K562 (cell line): ENCODE measurements around the gene CACNA1A. TPM values are rescaled to one million over a fixed set of nuclear protein-coding genes. Genes with fewer than 3 reads are reported as not detected.
A peak's percentile ranks its signal among the peaks of the same experiment; 100 is the strongest.

Source experiments
- ATAC-seq: fragments of 200-7000 bp; cut with Tn5 transposase; 3 replicates; pipeline ENCODE4 v1.9.1; 2020; ENCODE audit warnings: moderate library complexity
- BruUV-seq: library from RNA; stranded (reverse); fragments of 400-500 nt; replicated peaks from 2 replicates; lab custom pipeline; 2021; lab: Mats Ljungman, UMichigan
- CTCF ChIA-PET: fragments of 300-600 bp; formaldehyde crosslinking; extraction: SDS; loops from one replicate; lab custom pipeline; 2021; ENCODE audit warnings: low intra/inter-chr PET ratio; lab: Yijun Ruan, JAX
- POLR2A ChIA-PET: fragments of 300-600, 350-650 bp; sonication (Branson Sonifier 250); formaldehyde crosslinking; extraction: SDS; loops from one replicate; lab custom pipeline; 2021; ENCODE audit warnings: antibody characterized with exemption, inconsistent platforms; lab: Yijun Ruan, JAX
- DNase-seq, 4 experiments: peaks; one replicate each; pipeline versions ENCODE4 v3.0.0 to v3.0.0-alpha.2; 2011 to 2018; ENCODE audit warnings: low spot score in 3 of 4, mixed read lengths in 3 of 4; ENCODE audit errors: extremely low read depth in 1 of 4
- FAIRE-seq: peaks from 2 replicates; lab custom pipeline; 2011; peaks lifted over from hg19 to GRCh38; lab: Jason Lieb, UNC
- H2AFZ ChIP-seq: 2 replicates; pipeline ENCODE4 v1.6.0; 2011; ENCODE audit warnings: low read depth, low read length, control low read depth, inconsistent platforms
- H3K27ac ChIP-seq: fragments of 200-600 bp; 3 replicates; pipeline ENCODE4 v1.8.0; 2011; ENCODE audit warnings: low read depth, mild to moderate bottlenecking, control low read depth, inconsistent platforms, low read length, moderate library complexity, mixed read lengths; ENCODE audit errors: extremely low read depth
- H3K27me3 ChIP-seq, 2 experiments: fragments of 300-600 bp in 1 of 2; 2 replicates in 1 of 2; 3 replicates in 1 of 2; pipeline versions ENCODE4 v1.6.0 to v1.8.0; 2011; ENCODE audit warnings: inconsistent platforms in 2 of 2, low read length in 2 of 2, mild to moderate bottlenecking in 1 of 2, mixed read lengths in 1 of 2, moderate library complexity in 1 of 2; ENCODE audit not compliant: control insufficient read depth in 2 of 2, insufficient read depth in 2 of 2
- H3K36me3 ChIP-seq: fragments of 300-600 bp; 3 replicates; pipeline ENCODE4 v1.8.0; 2011; ENCODE audit warnings: mild to moderate bottlenecking, low read length, inconsistent platforms; ENCODE audit not compliant: control insufficient read depth, insufficient read depth
- H3K4me1 ChIP-seq, 2 experiments: fragments of 200-600 bp in 1 of 2; replicated peaks in 1 of 2; 2 replicates in 1 of 2; 3 replicates in 1 of 2; pipeline versions ENCODE4 v1.5.1 to v1.8.0; 2011; ENCODE audit warnings: inconsistent platforms in 2 of 2, low read length in 2 of 2, mild to moderate bottlenecking in 1 of 2, mixed read lengths in 1 of 2, moderate library complexity in 1 of 2; ENCODE audit not compliant: control insufficient read depth in 2 of 2, insufficient read depth in 2 of 2
- H3K4me2 ChIP-seq: 2 replicates; pipeline ENCODE4 v1.6.1; 2011; ENCODE audit warnings: low read length, control low read depth, inconsistent platforms, mixed read lengths; ENCODE audit not compliant: insufficient read depth
- H3K4me3 ChIP-seq: fragments of 200-600 bp; sonication (generic), shearing (Covaris generic); 2 replicates; pipeline ENCODE4 v1.5.1; 2016; ENCODE audit warnings: control low read depth, inconsistent platforms
- H3K79me2 ChIP-seq: fragments of 200-600 bp; 3 replicates; pipeline ENCODE4 v1.8.0; 2011; ENCODE audit warnings: low read length, inconsistent platforms; ENCODE audit not compliant: control insufficient read depth, insufficient read depth
- H3K9ac ChIP-seq, 2 experiments: 2 replicates each; pipeline versions ENCODE4 v1.6.0 to v1.6.1; 2011; ENCODE audit warnings: low read depth in 2 of 2, low read length in 2 of 2, control low read depth in 1 of 2, inconsistent platforms in 1 of 2, mild to moderate bottlenecking in 1 of 2, mixed read lengths in 1 of 2; ENCODE audit not compliant: insufficient read depth in 1 of 2
- H3K9me1 ChIP-seq: one replicate; pipeline ENCODE4 v1.6.0; 2011; ENCODE audit warnings: inconsistent platforms, mild to moderate bottlenecking, low read length, moderate library complexity; ENCODE audit not compliant: control insufficient read depth, insufficient read depth
- H3K9me3 ChIP-seq: replicated peaks from 2 replicates; pipeline ENCODE4 v1.5.1; 2011; ENCODE audit warnings: low read depth, low read length, inconsistent platforms; ENCODE audit not compliant: control insufficient read depth, insufficient read depth
- H4K20me1 ChIP-seq: replicated peaks from 2 replicates; pipeline ENCODE4 v1.6.1; 2011; ENCODE audit warnings: low read length, inconsistent platforms, mixed read lengths; ENCODE audit not compliant: control insufficient read depth, insufficient read depth
- ARID2 ChIP-seq: fragments of 450-650 bp; IDR thresholded peaks from 2 replicates; pipeline ENCODE4 v1.6.1; 2017; ENCODE audit warnings: antibody characterized with exemption, mild to moderate bottlenecking
- CC2D1A ChIP-seq: fragments of 450-650 bp; IDR thresholded peaks from 2 replicates; pipeline ENCODE4 v1.6.1; 2017; ENCODE audit warnings: mild to moderate bottlenecking
- GABPA ChIP-seq: fragments of 200-800 bp; sonication (Bioruptor generic); conservative IDR thresholded peaks from 2 replicates; pipeline ENCODE4 v1.6.1; 2016; ENCODE audit warnings: low read depth, missing genetic modification characterization, missing compliant biosample characterization
- MTA3 ChIP-seq: fragments of 450-650 bp; formaldehyde crosslinking; IDR thresholded peaks from 2 replicates; pipeline ENCODE4 v1.6.1; 2017; ENCODE audit warnings: mild to moderate bottlenecking, borderline replicate concordance
- NCOA1 ChIP-seq: fragments of 450-650 bp; IDR thresholded peaks from 2 replicates; pipeline ENCODE4 v1.6.1; 2016; ENCODE audit warnings: low read depth
- PHTF2 ChIP-seq: fragments of 250-450 bp; sonication (Bioruptor Pico); IDR thresholded peaks from 2 replicates; pipeline ENCODE4 v1.5.0; 2021; ENCODE audit warnings: mild to moderate bottlenecking
- POU5F1 ChIP-seq: fragments of 150-350 bp; IDR thresholded peaks from 2 replicates; pipeline ENCODE4 v1.6.1; 2014; ENCODE audit warnings: borderline replicate concordance, low read length, low read depth, mild to moderate bottlenecking; ENCODE audit not compliant: partially characterized antibody
- RAD21 ChIP-seq, 2 experiments: fragments of 250-450 bp in 1 of 2; fragments of 450-650 bp in 1 of 2; sonication (Bioruptor Pico) in 1 of 2; formaldehyde crosslinking in 1 of 2; IDR thresholded peaks in 1 of 2; conservative IDR thresholded peaks in 1 of 2; 2 replicates each; pipeline versions ENCODE4 v1.4.0 to v1.8.0; 2020 to 2022; ENCODE audit warnings: mild to moderate bottlenecking in 2 of 2, moderate library complexity in 1 of 2
- SNIP1 ChIP-seq: fragments of 450-650 bp; IDR thresholded peaks from 2 replicates; pipeline ENCODE4 v1.7.1; 2017; ENCODE audit warnings: low read depth, mild to moderate bottlenecking
- SRF ChIP-seq, 2 experiments: fragments of 250-450, 450-650 bp in 1 of 2; sonication (Bioruptor Pico) in 1 of 2; sonication (generic) in 1 of 2; formaldehyde crosslinking; IDR thresholded peaks; 2 replicates each; pipeline versions ENCODE4 v1.5.0 to v1.5.1; 2020 to 2022; ENCODE audit warnings: mild to moderate bottlenecking in 1 of 2, missing genetic modification reagents in 1 of 2
- TAF7 ChIP-seq: fragments of 450-650 bp; IDR thresholded peaks from 2 replicates; pipeline ENCODE4 v1.6.1; 2016; ENCODE audit warnings: missing genetic modification characterization, missing compliant biosample characterization
- TFE3 ChIP-seq: fragments of 450-650 bp; formaldehyde crosslinking; IDR thresholded peaks from 2 replicates; pipeline ENCODE4 v1.4.0; 2020; ENCODE audit warnings: mild to moderate bottlenecking, mixed read lengths
- TRIM28 ChIP-seq: fragments of 450-650 bp; IDR thresholded peaks from 2 replicates; pipeline ENCODE4 v1.6.1; 2017
- ZNF12 ChIP-seq: sonication (generic); formaldehyde crosslinking; IDR thresholded peaks from 2 replicates; pipeline ENCODE4 v1.4.0; 2020; ENCODE audit warnings: mild to moderate bottlenecking, missing genetic modification reagents
- ZNF561 ChIP-seq: fragments of 450-650 bp; formaldehyde crosslinking; conservative IDR thresholded peaks from 2 replicates; pipeline ENCODE4 v1.4.0; 2020; ENCODE audit warnings: mild to moderate bottlenecking, moderate library complexity
- WGBS: fragments of 100-300 bp; shearing (Covaris generic); methylation state at CpG from one replicate; pipeline ENCODE4 v1.1.6; 2016; ENCODE audit warnings: low coverage, mixed read lengths; ENCODE audit not compliant: insufficient coverage; ENCODE audit errors: missing lambda C conversion rate; 5-methylcytosine and 5-hydroxymethylcytosine counted together
- in situ Hi-C: fragments of 300-500 bp; cut with MboI; formaldehyde crosslinking; loops from 4 replicates; pipeline ENCODE4 v1.15.0; 2018; ENCODE audit warnings: inconsistent platforms, mixed read lengths
- intact Hi-C: fragments of 100-400 bp; cut with micrococcal nuclease; formaldehyde crosslinking; loops from 2 replicates; pipeline ENCODE4 v1.14.2; 2022
- polyA plus RNA-seq, 8 experiments: library from polyadenylated mRNA; depleted of rRNA in 4 of 8; stranded (reverse) in 5 of 8; unstranded in 3 of 8; fragments of >200 nt; fragmentation: Nextera tagmentation in 2 of 8; fragmentation: Illumina TruSeq in 1 of 8; extraction: Ambion mirVana in 2 of 8; extraction: Trizol in 1 of 8; gene quantifications; 2 replicates each; pipeline versions ENCODE4 v1.2.1 to v1.2.3, GENCODE V29; 2011 to 2014; ENCODE audit warnings: inconsistent platforms in 1 of 8, missing spikeins in 1 of 8
- total RNA-seq, 7 experiments: library from RNA; depleted of rRNA in 6 of 7; stranded (reverse); fragments of >200 nt in 6 of 7; fragmentation: Illumina TruSeq in 2 of 7; extraction: Trizol in 2 of 7; gene quantifications; 2 replicates each; pipeline versions ENCODE4 v1.2.1 to v1.2.3, GENCODE V29; 2011 to 2021; ENCODE audit warnings: low replicate concordance in 1 of 7
- TF ChIP-seq, protein P1 (sequence below): fragments of 250-450 bp; sonication (Bioruptor Pico); IDR thresholded peaks from 2 replicates; pipeline ENCODE4 v1.5.1; 2021; ENCODE audit warnings: mild to moderate bottlenecking

CACNA1A gene
- total and polyA plus RNA-seq, 9 of the 15 experiments (the other 6 are each of a cell fraction or from before 2014, with no cell fraction given), result 0.03 to 0.20 (median 0.09) TPM; not detected in 1

DNA sequence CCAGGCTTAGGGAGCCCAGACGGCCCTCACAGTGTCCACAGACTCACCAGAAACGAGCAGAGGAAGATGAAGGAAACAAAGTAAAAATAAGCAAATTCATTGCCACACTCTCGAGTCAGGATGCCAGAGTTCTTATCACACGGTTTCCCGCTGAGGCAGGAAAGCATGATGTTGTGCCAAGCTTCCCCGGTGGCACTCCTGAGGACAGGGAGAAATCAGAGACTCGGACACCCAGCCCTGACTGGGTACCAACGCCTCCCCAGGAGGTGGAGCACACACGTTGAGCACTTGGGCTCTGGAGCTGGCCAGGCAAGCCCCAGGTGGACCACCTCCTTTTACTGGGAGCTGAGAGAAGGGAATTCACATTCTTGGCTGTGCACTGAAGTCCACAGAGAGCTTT lies 274.6 kb downstream of the CACNA1A start:
- Histone ChIP-seq H3K4me3 (no peak overlapping the region), H3K4me1 (peaks cover 6 to 18% of the 10 kb centered on the region in 2 experiments; a peak in 4 of 5 replicates), H3K36me3 (no peaks in the 10 kb centered on the region), H3K9ac (peak overlapping the region in 1 of 2 experiments; percentile 39; a peak in 1 of 4 replicates), H3K9me3 (no peaks in the 10 kb centered on the region), H2AFZ (no peak overlapping the region), H3K79me2 (no peaks in the 10 kb centered on the region), H3K9me1 (no peaks in the 10 kb centered on the region), H3K27ac (no peak overlapping the region), H3K4me2 (no peak overlapping the region), H4K20me1 (no peaks in the 10 kb centered on the region), H3K27me3 (peaks cover 2 to 33% of the 10 kb centered on the region in 2 experiments; a peak in 4 of 5 replicates)
- FAIRE-seq (no peak), ATAC-seq (no peak), DNase-seq (no peak)
- WGBS, result 2% methylated on average over 9 of the region's 9 CpGs
- CTCF ChIA-PET, result no interaction called here
- intact Hi-C loops, result loop anchor here (10.0 kb wide), 1 partner anchor 127 kb away; the partner anchor contains the start of gene LYL1
- BruUV-seq, result no TSS peak
- POLR2A ChIA-PET, result no interaction called here
- TF ChIP-seq MTA3 (no peak), SRF (CRISPR knock-in tag; IDR thresholded peaks at IDR 0.05) (no peak), TRIM28 (no peak), TAF7 (tag) (no peak), GABPA (tag) (no peak), SNIP1 (no peak), ZNF12 (CRISPR knock-in tag) (no peak), POU5F1 (no peak), ZNF561 (CRISPR knock-in tag) (no peak), RAD21 (CRISPR knock-in tag; conservative IDR thresholded peaks at IDR 0.05 in 1 of 2, IDR thresholded peaks at IDR 0.05 in 1 of 2) (no peak), CC2D1A (no peak), TFE3 (CRISPR knock-in tag) (no peak), NCOA1 (no peak), PHTF2 (CRISPR knock-in tag) (no peak), ARID2 (no peak)
- TF ChIP-seq, protein P1, sequence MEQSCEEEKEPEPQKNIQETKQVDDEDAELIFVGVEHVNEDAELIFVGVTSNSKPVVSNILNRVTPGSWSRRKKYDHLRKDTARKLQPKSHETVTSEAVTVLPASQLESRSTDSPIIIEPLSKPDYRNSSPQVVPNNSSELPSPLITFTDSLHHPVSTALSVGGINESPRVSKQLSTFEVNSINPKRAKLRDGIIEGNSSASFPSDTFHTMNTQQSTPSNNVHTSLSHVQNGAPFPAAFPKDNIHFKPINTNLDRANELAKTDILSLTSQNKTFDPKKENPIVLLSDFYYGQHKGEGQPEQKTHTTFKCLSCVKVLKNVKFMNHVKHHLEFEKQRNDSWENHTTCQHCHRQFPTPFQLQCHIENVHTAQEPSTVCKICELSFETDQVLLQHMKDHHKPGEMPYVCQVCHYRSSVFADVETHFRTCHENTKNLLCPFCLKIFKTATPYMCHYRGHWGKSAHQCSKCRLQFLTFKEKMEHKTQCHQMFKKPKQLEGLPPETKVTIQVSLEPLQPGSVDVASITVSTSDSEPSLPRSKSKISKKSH, result no peak
- in situ Hi-C loops, result no loop called here
